ENCODE measurements around the gene ADGRD2. TPM values are rescaled to one million over a fixed set of nuclear protein-coding genes. Genes with fewer than 3 reads are reported as not detected.

The ADGRD2 gene
- total and polyA plus RNA-seq, 9 donors = not detected

GRCh38 chr9:124478354-124478753, 28.1 kb downstream of the ADGRD2 start:
- WGBS, 3 donors = 44 to 47% (median 44%) methylated on average over 10 to 12 of the region's 12 CpGs
- H3K27me3 ChIP-seq = no peaks in the 10 kb centered on the region
- H3K4me1 ChIP-seq (ENCODE audit: insufficient read depth) = peaks cover 3% of the 10 kb centered on the region
- DNase-seq = no peak
- no peaks in the 10 kb centered on the region for H3K36me3 ChIP-seq
- intact Hi-C loops (cut with DNase I) = no loop called here
- H3K9me3 ChIP-seq = no peaks in the 10 kb centered on the region
- H3K4me3 ChIP-seq = no peak overlapping the region
- TF ChIP-seq POLR2A (IDR thresholded peaks at IDR 0.05) = no peak
- TF ChIP-seq EP300 (IDR thresholded peaks at IDR 0.05) = no peak
- TF ChIP-seq CTCF (IDR thresholded peaks at IDR 0.05) = no peak
- no peak overlapping the region for H3K27ac ChIP-seq

- DNase-seq = no peak
- Histone ChIP-seq H3K4me3 (no peak overlapping the region), H3K4me1 (ENCODE audit: insufficient read depth) (peaks cover 3% of the 10 kb centered on the region), H3K9me3 (no peaks in the 10 kb centered on the region), H3K36me3 (no peaks in the 10 kb centered on the region), H3K27me3 (no peaks in the 10 kb centered on the region), H3K27ac (no peak overlapping the region)
- 48 to 64% (median 64%) methylated on average over 15 to 16 of the region's 16 CpGs for WGBS, 3 donors
- no peak for TF ChIP-seq POLR2A (IDR thresholded peaks at IDR 0.05)
- TF ChIP-seq CTCF (IDR thresholded peaks at IDR 0.05) = no peak
- no peak for TF ChIP-seq EP300 (IDR thresholded peaks at IDR 0.05)
- intact Hi-C loops (cut with DNase I) = no loop called here
Measured at GRCh38 chr9:124479371-124479770, 29.1 kb downstream of the ADGRD2 start.

- Histone ChIP-seq H3K4me1 (ENCODE audit: insufficient read depth) (peaks cover 3% of the 10 kb centered on the region), H3K9me3 (no peaks in the 10 kb centered on the region), H3K27me3 (no peaks in the 10 kb centered on the region), H3K36me3 (no peaks in the 10 kb centered on the region), H3K4me3 (no peak overlapping the region), H3K27ac (no peak overlapping the region)
- no peak for DNase-seq
- TF ChIP-seq CTCF (IDR thresholded peaks at IDR 0.05) (no peak), EP300 (IDR thresholded peaks at IDR 0.05) (no peak), POLR2A (IDR thresholded peaks at IDR 0.05) (no peak)
- WGBS, 3 donors = 60 to 69% (median 68%) methylated on average over 6 of the region's 6 CpGs
- intact Hi-C loops (cut with DNase I) = no loop called here
Measured at GRCh38 chr9:124479947-124480620, 29.8 kb downstream of the ADGRD2 start.

- no peak for TF ChIP-seq POLR2A (IDR thresholded peaks at IDR 0.05)
- no peaks in the 10 kb centered on the region for H3K27me3 ChIP-seq
- no peak for DNase-seq
- 22 to 29% (median 29%) methylated on average over 7 of the region's 7 CpGs for WGBS, 3 donors
- peaks cover 3% of the 10 kb centered on the region for H3K4me1 ChIP-seq (ENCODE audit: insufficient read depth)
- H3K36me3 ChIP-seq = no peaks in the 10 kb centered on the region
- no peak overlapping the region for H3K4me3 ChIP-seq
- intact Hi-C loops (cut with DNase I) = no loop called here
- no peaks in the 10 kb centered on the region for H3K9me3 ChIP-seq
- H3K27ac ChIP-seq = no peak overlapping the region
Measured at GRCh38 chr9:124480621-124480981, 30.4 kb downstream of the ADGRD2 start.

GRCh38 chr9:124481115-124481514, 30.9 kb downstream of the ADGRD2 start:
- Histone ChIP-seq H3K27me3 (no peaks in the 10 kb centered on the region), H3K4me1 (ENCODE audit: insufficient read depth) (peaks cover 3% of the 10 kb centered on the region), H3K27ac (no peak overlapping the region), H3K36me3 (no peaks in the 10 kb centered on the region), H3K4me3 (no peak overlapping the region), H3K9me3 (no peaks in the 10 kb centered on the region)
- DNase-seq = no peak
- 62 to 70% (median 67%) methylated on average over 16 to 17 of the region's 17 CpGs for WGBS, 3 donors
- TF ChIP-seq POLR2A (IDR thresholded peaks at IDR 0.05) (no peak), CTCF (IDR thresholded peaks at IDR 0.05) (no peak), EP300 (IDR thresholded peaks at IDR 0.05) (no peak)
- intact Hi-C loops (cut with DNase I) = no loop called here
